ENCODE measurements around the gene LDLRAD4.

The LDLRAD4 gene

DNA sequence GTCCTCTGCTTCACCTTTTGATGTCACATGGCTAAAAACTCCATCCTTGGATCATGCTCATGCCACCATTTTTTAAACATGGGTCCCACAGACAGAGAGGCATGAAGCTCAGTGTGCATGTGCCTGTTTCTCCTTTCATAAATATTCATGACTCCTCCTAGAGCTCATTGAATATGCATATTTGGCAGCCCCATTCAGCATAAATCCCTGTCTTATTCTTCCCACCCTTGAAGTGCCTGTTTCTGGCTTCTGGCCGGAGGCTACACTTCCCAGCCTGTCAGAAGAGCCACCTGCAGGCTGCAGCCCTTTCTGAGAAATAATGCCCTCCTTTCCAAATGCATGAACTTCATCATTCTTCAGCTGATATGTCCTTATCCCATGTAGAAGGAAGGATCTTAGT lies 109.7 kb downstream of the LDLRAD4 start:
- no peak for TF ChIP-seq REST (IDR thresholded peaks at IDR 0.05; ENCODE audit: low read depth)
- no peak for TF ChIP-seq YY1 (IDR thresholded peaks at IDR 0.05; ENCODE audit: low read depth)
- no peak for TF ChIP-seq TAF1 (IDR thresholded peaks at IDR 0.05; ENCODE audit: low read depth)
- no peak for TF ChIP-seq NFIC (IDR thresholded peaks at IDR 0.05)
- TF ChIP-seq TEAD4 (IDR thresholded peaks at IDR 0.05), result no peak
- TF ChIP-seq EP300 (IDR thresholded peaks at IDR 0.05; ENCODE audit: borderline replicate concordance), result no peak
- no peak for TF ChIP-seq RAD21 (IDR thresholded peaks at IDR 0.05; ENCODE audit: low read depth)
- no peak for TF ChIP-seq TCF12 (IDR thresholded peaks at IDR 0.05; ENCODE audit: low read depth)
- TF ChIP-seq CREB1 (IDR thresholded peaks at IDR 0.05; ENCODE audit: low read depth), result no peak
- TF ChIP-seq EGR1 (IDR thresholded peaks at IDR 0.05), result no peak
- TF ChIP-seq USF1 (IDR thresholded peaks at IDR 0.05), result no peak
- TF ChIP-seq FOXM1 (IDR thresholded peaks at IDR 0.05; ENCODE audit: borderline replicate concordance, low read depth), result no peak

DNA sequence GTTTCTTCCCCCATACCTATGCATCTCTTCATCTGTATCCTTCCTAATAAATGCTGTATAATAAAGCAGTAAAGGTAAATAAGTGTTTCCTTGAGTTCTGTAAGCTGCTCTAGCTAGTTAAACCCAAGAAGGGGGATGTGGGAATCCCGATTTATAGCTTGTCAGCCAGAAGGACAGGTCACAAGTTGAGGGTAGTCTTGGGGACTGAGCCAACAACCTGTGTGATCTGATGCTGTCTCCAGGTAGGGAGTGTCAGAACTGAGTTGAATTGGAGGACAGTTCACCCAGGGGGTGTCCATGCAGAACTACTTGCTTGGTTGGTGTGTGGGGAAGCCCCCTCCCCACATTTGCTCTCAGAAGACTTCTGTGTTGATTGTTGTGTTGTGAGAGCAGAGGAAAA lies 112.4 kb downstream of the LDLRAD4 start:
- TF ChIP-seq FOXM1 (IDR thresholded peaks at IDR 0.05; ENCODE audit: borderline replicate concordance, low read depth) (no peak), EGR1 (IDR thresholded peaks at IDR 0.05) (no peak), TEAD4 (IDR thresholded peaks at IDR 0.05) (no peak), TAF1 (IDR thresholded peaks at IDR 0.05; ENCODE audit: low read depth) (no peak), CEBPB (IDR thresholded peaks at IDR 0.05) (no peak), RAD21 (IDR thresholded peaks at IDR 0.05; ENCODE audit: low read depth) (no peak), YY1 (IDR thresholded peaks at IDR 0.05; ENCODE audit: low read depth) (no peak), REST (IDR thresholded peaks at IDR 0.05; ENCODE audit: low read depth) (no peak), NFIC (IDR thresholded peaks at IDR 0.05) (no peak), USF1 (IDR thresholded peaks at IDR 0.05) (no peak), EP300 (IDR thresholded peaks at IDR 0.05; ENCODE audit: borderline replicate concordance) (no peak), TCF12 (IDR thresholded peaks at IDR 0.05; ENCODE audit: low read depth) (no peak), ZBTB7A (IDR thresholded peaks at IDR 0.05; ENCODE audit: low read depth) (no peak), CREB1 (IDR thresholded peaks at IDR 0.05; ENCODE audit: low read depth) (no peak)
- TF ChIP-seq, protein P1, sequence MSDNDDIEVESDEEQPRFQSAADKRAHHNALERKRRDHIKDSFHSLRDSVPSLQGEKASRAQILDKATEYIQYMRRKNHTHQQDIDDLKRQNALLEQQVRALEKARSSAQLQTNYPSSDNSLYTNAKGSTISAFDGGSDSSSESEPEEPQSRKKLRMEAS (IDR thresholded peaks at IDR 0.05), result no peak

GRCh38 chr18:13331846-13332245 lies 113.3 kb downstream of the LDLRAD4 start:
- TF ChIP-seq RAD21 (IDR thresholded peaks at IDR 0.05; ENCODE audit: low read depth), result no peak
- no peak for TF ChIP-seq FOXM1 (IDR thresholded peaks at IDR 0.05; ENCODE audit: borderline replicate concordance, low read depth)
- no peak for TF ChIP-seq NFIC (IDR thresholded peaks at IDR 0.05)
- TF ChIP-seq ZBTB7A (IDR thresholded peaks at IDR 0.05; ENCODE audit: low read depth), result no peak
- TF ChIP-seq, protein P1 (IDR thresholded peaks at IDR 0.05), result no peak
- no peak for TF ChIP-seq CEBPB (IDR thresholded peaks at IDR 0.05)
- no peak for TF ChIP-seq EP300 (IDR thresholded peaks at IDR 0.05; ENCODE audit: borderline replicate concordance)
- TF ChIP-seq EGR1 (IDR thresholded peaks at IDR 0.05), result no peak
- TF ChIP-seq USF1 (IDR thresholded peaks at IDR 0.05), result no peak
- TF ChIP-seq TAF1 (IDR thresholded peaks at IDR 0.05; ENCODE audit: low read depth), result no peak
- TF ChIP-seq TCF12 (IDR thresholded peaks at IDR 0.05; ENCODE audit: low read depth), result no peak
- no peak for TF ChIP-seq CREB1 (IDR thresholded peaks at IDR 0.05; ENCODE audit: low read depth)
- TF ChIP-seq REST (IDR thresholded peaks at IDR 0.05; ENCODE audit: low read depth), result no peak
- no peak for TF ChIP-seq TEAD4 (IDR thresholded peaks at IDR 0.05)
- no peak for TF ChIP-seq YY1 (IDR thresholded peaks at IDR 0.05; ENCODE audit: low read depth)

GRCh38 chr18:13332874-13333273 lies 114.3 kb downstream of the LDLRAD4 start:
- TF ChIP-seq USF1 (IDR thresholded peaks at IDR 0.05) (no peak), YY1 (IDR thresholded peaks at IDR 0.05; ENCODE audit: low read depth) (no peak), ZBTB7A (IDR thresholded peaks at IDR 0.05; ENCODE audit: low read depth) (no peak)
